ENCODE data around the gene G3BP2. TPM values are rescaled to one million over a fixed set of nuclear protein-coding genes. Genes with fewer than 3 reads are reported as not detected.

G3BP2 gene
- total and polyA plus RNA-seq, 9 of the 15 experiments (the other 6 are each of a cell fraction or from before 2014, with no cell fraction given), result 25.2 to 222 (median 130) TPM

DNA sequence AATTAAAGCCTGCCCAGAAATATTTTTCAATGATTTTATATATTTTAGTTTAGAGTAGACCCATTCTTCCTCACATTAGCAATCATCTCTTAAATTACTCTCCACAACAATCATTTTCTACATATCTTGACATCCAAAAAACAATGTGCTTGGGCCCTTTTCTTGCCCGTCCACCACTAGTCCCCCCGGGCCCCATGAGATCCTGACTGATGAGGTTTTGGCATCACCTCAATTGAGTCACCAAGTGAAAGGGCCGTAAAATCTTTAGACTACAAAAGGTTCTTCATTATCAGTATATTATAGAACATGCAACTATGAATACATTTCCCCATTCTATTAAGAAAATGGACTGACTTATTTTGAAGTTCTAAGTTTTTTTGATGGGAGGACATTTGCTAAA is 38.9 kb downstream of the G3BP2 start (continued):
- TF ChIP-seq IFI16 (CRISPR knock-in tag; IDR thresholded peaks at IDR 0.05), result no peak
- TF ChIP-seq HIVEP1 (CRISPR knock-in tag; IDR thresholded peaks at IDR 0.05), result no peak
- TF ChIP-seq SREBF2 (CRISPR knock-in tag; IDR thresholded peaks at IDR 0.05), result no peak
- no peak for TF ChIP-seq JUND (IDR thresholded peaks at IDR 0.05; ENCODE audit: borderline replicate concordance, low read depth, low read length)
- TF ChIP-seq JUND (tag; IDR thresholded peaks at IDR 0.05; ENCODE audit: borderline replicate concordance, low read depth, low read length), result no peak
- no peak for TF ChIP-seq SIX5 (IDR thresholded peaks at IDR 0.05; ENCODE audit: borderline replicate concordance in 1 of 2, insufficient read depth in 1 of 2, low read depth in 1 of 2, low read length in 2 of 2)
- TF ChIP-seq HDAC3 (IDR thresholded peaks at IDR 0.05; ENCODE audit: borderline replicate concordance, partially characterized antibody), result no peak

DNA sequence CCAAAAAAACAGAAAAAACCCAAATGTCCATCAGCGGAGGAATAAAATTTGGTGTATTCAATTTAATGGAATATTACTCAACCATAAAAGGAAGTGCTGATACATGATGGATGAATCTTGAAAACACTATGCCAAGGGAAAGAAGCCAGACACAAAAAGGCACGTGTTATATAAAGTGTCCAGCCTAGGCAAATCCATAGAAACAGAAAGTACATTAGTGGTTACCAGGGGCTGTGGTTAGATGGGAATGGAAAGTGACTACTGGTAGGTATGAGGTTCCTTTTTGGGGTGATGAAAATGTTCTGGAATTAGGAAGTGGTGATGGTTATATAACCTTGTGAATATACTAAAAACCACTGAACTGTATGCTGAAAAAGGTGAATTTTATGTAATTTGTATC is 39.4 kb downstream of the G3BP2 start:
- in situ Hi-C loops (cut with MboI), result no loop called here
- no peak overlapping the region for H3K4me2 ChIP-seq (ENCODE audit: insufficient read depth, low read length)
- TF ChIP-seq, protein P1, sequence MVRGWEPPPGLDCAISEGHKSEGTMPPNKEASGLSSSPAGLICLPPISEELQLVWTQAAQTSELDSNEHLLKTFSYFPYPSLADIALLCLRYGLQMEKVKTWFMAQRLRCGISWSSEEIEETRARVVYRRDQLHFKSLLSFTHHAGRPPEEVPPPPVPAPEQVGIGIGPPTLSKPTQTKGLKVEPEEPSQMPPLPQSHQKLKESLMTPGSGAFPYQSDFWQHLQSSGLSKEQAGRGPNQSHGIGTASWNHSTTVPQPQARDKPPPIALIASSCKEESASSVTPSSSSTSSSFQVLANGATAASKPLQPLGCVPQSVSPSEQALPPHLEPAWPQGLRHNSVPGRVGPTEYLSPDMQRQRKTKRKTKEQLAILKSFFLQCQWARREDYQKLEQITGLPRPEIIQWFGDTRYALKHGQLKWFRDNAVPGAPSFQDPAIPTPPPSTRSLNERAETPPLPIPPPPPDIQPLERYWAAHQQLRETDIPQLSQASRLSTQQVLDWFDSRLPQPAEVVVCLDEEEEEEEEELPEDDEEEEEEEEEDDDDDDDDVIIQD (CRISPR knock-in tag; IDR thresholded peaks at IDR 0.05), result no peak
- TF ChIP-seq RFX1 (IDR thresholded peaks at IDR 0.05), result 0 out of 2 replicates have a peak, but pooled peaks have one; percentile 9
- H3K27ac ChIP-seq (ENCODE audit: extremely low read depth, low read depth, low read length), result no peak overlapping the region
- H3K36me3 ChIP-seq (ENCODE audit: control insufficient read depth, insufficient read depth, low read length), result no peaks in the 10 kb centered on the region
- no peak overlapping the region for H3K4me3 ChIP-seq
- H3K4me1 ChIP-seq (replicated peaks in 1 of 2; ENCODE audit: control insufficient read depth in 2 of 2, insufficient read depth in 2 of 2, low read length in 2 of 2), result peaks cover 0 to 8% of the 10 kb centered on the region in 2 experiments; a peak in 1 of 5 replicates
- H3K9me3 ChIP-seq (replicated peaks; ENCODE audit: control insufficient read depth, insufficient read depth, low read depth, low read length), result no peaks in the 10 kb centered on the region; the same call in 1 of the 2 replicates
- FAIRE-seq (no peak), ATAC-seq (no peak), DNase-seq (ENCODE audit: extremely low read depth in 1 of 4, low spot score in 3 of 4) (no peak)
- H3K9me1 ChIP-seq (ENCODE audit: control insufficient read depth, insufficient read depth, low read length), result no peaks in the 10 kb centered on the region
- intact Hi-C loops (cut with micrococcal nuclease), result no loop called here
- H3K9ac ChIP-seq (ENCODE audit: insufficient read depth in 1 of 2, low read depth in 2 of 2, low read length in 2 of 2), result no peak overlapping the region
- no peaks in the 10 kb centered on the region for H4K20me1 ChIP-seq (replicated peaks; ENCODE audit: control insufficient read depth, insufficient read depth, low read length)
- CTCF ChIA-PET (ENCODE audit: low intra/inter-chr PET ratio), result no interaction called here
- no peaks in the 10 kb centered on the region for H3K79me2 ChIP-seq (ENCODE audit: control insufficient read depth, insufficient read depth, low read length)
- BruUV-seq (replicated peaks), result no TSS peak
- no peaks in the 10 kb centered on the region for H3K27me3 ChIP-seq (ENCODE audit: control insufficient read depth in 2 of 2, insufficient read depth in 2 of 2, low read length in 2 of 2)
- WGBS (ENCODE audit: insufficient coverage, low coverage, missing lambda C conversion rate), result 45% methylated on average over 2 of the region's 2 CpGs
- no peak overlapping the region for H2AFZ ChIP-seq (ENCODE audit: low read depth, low read length)
- POLR2A ChIA-PET, result no interaction called here

Data from K562 (cell line).